GM18507 (cell line): ENCODE results near the gene HOMER3.
"Not testable (repeated sequence)": the region's sequence is repeated elsewhere in the genome, so short reads cannot be mapped to it uniquely, and the experiment has no call there.

Experiments used
- DNase-seq: peaks from one replicate; pipeline ENCODE4 v3.0.0; 2011; ENCODE audit warnings: low read depth; ENCODE audit not compliant: insufficient read length; ENCODE audit errors: extremely low spot score
- FAIRE-seq: peaks from 2 replicates; lab custom pipeline; 2011; peaks lifted over from hg19 to GRCh38; lab: Jason Lieb, UNC

HOMER3 gene

DNA sequence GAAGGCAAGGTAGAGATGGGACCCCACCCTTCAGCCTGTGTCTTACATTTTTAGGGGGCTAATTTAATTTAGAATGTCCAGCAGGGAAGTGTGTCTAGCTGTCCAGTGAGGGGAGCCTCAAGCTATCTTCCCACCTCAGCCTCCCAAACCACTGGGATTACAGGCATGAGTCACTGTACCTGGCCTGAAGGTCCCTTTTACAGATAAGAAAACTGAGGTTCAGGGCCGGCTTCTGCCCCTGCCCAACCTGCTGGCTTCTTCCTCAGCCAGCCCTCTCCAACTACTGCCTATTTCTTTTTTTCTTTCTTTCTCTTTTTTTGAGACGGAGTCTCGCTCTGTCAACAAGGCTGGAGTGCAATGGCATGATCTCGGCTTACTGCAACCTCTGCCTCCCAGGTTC, 19.4 kb upstream of the HOMER3 start:
- FAIRE-seq (no peak), DNase-seq (no peak)

DNA sequence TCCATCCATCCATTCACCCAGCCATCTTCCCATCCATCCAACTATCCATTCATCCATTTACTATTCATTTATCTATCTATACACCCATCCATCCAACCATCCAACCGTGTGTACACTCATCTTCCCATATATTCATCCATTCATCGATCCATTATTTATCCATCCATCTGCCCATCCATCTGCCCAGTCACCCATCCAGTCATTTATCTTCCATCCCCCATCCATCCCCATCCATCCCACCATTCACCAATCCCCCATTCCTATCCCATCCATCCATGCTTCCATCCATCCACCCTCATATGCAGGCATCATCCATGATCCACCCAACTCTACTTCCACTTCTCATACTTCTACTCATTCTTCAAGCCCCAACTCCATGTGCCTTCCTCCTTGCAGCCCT, 14.0 kb upstream of the HOMER3 start:
- DNase-seq (no peak), FAIRE-seq (no peak)

DNA sequence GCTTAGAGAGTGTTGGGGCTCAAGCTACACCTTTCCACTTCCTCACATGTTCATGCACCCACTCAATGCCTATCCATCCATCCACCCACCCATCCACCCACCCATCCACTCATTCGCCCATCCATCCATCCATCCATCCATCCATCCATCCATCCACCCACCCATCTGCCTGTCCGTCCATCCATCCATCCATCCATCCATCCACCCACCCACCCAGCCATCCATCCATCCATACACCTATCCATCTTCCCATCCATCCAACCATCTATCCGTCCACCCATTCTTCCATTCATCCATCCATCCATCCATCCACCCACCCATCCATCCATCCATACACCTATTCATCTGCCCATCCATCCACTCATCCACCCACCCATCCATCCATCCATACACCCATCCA, 13.1 kb upstream of the HOMER3 start:
- FAIRE-seq (no peak), DNase-seq (no peak)

DNA sequence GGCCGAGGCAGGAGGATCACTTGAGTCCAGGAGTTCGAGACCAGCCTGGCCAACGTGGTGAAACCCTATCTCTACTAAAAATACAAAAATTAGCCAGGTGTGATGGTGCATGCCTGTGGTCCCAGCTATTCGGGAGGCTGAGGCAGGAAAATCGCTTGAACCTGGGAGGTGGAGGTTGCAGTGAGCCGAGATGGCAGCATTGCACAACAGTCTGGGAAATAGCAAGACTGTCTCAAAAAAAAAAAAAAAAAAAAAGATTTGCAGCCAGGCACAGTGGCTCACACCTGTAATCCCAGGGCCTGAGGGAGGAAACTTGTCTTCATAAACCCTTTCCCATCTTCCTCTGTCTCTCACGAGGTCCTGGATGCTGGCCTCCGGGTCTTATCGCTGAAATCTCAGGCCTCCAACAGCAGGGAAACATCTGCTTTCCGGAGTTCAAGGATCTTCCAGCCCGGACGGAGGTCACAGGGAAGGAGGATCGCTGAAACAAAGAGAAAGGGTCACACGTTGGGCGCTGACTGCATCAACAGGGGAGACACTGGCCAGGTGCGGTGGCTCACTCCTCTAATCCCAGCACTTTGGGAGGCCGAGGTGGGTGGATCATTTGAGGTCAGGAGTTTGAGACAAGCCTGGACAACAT, 11.5 kb upstream of the HOMER3 start:
- FAIRE-seq, DNase-seq: not testable (repeated sequence)

DNA sequence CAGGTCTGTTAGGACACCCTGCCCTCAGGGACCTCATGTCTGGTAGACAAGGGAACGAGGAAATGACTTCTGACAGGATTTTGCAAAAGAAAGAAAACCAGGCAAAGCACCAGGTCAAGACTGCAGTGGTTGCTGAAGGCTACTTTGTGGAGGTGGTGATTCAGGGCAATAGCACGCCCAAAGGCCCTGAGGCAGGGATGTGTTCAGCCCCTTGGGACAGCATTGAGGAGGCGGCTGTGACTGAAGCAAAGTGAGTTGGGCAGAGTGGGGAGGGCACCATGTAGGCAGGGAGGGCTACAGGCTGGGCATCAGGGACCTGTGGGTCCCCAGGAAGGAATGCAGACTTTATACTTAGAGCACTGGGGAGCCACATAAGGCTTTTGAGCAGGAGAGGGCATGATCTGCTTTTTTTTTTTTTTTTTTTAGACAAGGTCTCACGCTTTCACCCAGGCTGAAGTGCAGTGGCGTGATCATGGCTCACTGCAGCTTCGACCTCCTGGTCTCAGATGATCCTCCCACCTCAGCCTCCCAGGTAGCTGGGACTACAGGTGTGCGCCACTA, 10.8 kb upstream of the HOMER3 start:
- no peak for DNase-seq
- FAIRE-seq = no peak

DNA sequence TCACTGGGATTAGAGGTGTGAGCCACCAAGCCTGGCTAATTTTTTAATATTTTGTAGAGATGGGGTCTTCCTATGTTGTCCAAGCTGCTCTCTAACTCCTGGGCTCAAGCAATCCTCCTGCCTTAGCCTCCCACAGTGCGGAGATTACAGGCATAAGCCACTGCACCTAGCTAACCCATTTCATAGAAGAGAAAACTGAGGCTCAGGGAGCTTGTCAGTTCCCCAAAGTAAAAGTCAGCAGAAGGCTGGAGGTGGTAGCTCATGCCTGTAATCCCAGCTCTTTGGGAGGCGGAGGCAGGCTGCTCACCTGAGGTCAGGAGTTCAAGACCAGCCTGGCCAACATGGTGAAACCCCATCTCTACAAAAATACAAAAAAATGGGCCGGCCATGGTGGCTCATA, 8.8 kb upstream of the HOMER3 start:
- no peak for DNase-seq
- FAIRE-seq = no peak

DNA sequence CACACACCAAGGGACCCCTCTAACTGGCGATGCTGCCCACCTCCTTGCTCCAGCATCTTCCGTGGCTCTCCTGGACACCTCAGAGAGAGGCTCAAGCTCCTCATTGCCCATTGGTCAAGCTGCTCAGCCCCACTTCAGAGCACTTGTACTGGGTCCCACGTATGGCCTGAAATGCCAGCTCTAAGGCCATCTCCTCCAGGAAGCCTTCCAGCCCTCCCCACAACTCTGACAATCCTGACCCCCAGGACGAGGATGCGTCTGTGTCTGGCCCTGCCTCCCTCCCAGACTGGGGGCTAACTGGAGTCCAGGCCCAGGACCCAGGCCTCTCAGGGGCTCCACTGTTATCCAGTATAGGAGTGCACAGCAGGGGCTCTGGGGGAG, 7.9 kb upstream of the HOMER3 start:
- no peak for FAIRE-seq
- DNase-seq = no peak

DNA sequence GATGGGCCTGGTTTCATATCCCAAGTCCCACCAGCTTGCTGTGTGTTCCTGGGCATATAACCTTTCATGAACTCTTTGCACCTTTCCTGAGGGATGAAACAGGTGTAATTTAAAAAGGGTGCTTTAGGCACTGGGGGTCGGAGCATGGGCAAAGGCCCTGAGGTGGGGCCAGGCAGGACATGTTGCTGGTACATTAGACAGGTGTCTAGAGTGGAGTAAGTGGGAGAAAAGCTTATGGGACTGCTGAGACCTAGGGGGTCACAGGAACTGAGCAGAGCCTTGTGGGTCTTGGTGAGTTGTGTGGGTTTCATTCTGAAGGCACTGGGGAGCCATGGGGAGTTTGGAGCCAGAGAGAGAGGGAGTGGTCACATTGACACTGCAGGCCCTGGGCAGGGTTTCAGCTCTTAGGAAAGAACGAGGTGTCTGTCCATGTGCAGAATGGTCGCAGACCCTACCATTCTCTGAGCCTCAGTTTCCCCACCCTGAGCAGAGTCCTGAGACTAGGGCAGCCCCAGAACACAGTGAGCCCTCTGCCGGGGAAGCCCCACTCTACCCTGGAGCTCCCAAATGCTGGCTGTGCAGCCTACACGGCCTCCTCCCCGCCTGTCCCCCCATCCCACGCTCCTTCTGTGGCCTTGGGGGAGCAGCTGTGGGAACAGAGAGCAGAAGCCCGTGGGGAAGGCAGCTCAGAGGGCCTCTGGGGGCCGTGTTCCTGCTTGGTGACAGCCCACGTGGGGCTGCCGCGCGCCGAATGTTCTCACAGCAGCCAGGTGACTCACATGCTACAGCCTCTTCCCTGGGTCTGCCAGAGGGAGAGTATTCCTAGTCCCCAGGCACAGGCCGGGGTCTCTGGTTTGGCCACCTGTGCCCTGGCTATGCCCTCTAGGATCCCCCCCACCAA, 7.3 kb upstream of the HOMER3 start:
- FAIRE-seq (no peak), DNase-seq (no peak)

DNA sequence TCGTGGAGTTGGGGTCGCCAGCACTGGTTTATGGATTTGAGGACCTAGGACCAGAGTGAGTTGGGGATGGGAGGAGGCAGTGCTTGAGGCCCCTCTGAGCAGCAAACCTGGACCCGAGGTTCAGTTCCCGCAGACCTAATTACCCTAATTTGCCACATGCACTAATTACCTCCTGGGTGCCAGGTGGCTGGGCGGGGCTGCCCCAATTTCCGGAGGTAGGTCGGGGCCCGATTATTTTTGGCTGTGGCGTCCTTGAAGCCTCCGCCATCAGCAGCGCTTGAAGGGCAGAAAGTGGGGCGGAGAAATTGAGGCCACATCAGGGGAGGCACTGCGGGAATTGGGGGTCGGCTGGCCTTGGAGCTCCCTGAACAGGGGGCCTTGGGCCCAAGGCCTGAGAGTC, 5.9 kb upstream of the HOMER3 start:
- no peak for FAIRE-seq
- no peak for DNase-seq

DNA sequence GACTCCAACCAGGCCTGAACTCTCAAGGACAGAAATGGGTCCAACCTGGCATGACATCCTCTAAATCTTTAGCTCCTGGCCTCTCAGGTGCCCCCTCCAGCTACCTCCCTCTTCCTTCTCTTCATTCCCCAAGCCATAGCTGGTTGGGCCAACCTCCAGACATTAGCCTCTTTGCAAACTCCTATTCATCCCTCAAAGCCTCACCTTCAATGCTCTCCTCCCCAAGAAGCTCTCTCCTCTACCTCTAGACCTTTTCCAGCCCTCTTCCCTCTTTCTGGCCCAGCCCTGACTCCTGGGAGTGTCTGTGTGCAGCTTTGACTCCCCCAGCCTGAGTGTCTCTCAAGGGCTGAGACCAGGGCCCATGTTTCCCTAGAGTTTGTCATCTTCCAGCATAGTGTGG, 5.3 kb upstream of the HOMER3 start:
- DNase-seq (no peak), FAIRE-seq (no peak)

DNA sequence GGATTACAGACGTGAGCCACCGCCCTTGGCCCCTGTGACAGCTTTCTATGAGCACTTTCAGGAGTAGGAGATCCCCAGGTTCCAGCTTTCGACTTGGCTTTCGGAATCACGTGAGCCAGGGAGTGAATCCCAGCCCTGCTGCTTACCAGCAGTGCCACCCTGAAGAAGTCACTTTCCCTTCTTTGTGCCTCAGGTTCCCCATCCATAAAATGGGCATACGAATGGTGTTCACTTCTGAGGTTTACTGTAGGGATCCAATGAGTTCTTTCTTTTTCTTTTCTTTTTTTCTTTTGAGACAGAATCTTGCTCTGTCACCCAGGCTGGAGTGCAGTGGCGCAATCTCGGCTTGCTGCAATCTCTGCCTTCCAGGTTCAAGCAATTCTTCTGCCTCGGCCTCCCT, 4.3 kb upstream of the HOMER3 start:
- DNase-seq (no peak), FAIRE-seq (no peak)

DNA sequence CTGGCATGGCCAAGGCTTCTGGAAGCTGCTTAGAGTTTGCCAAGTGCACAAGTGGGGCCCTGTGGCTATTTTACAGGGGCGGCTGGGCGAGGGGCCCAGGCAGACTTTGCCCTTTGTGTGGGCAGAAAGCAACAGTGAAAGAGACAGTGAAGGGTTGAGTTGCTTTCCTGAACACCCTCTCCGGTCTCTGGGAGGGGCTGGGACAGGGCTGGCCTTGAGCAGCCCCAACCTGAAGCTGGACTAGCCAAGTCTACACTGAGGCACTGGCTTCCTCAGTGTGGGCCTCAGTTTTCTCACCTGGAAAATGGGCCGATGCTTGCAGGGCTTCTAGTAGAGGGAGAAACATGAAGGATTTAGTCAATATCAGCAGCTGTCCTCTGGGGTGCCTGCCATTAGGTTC, 2.4 kb upstream of the HOMER3 start:
- FAIRE-seq (no peak), DNase-seq (no peak)

DNA sequence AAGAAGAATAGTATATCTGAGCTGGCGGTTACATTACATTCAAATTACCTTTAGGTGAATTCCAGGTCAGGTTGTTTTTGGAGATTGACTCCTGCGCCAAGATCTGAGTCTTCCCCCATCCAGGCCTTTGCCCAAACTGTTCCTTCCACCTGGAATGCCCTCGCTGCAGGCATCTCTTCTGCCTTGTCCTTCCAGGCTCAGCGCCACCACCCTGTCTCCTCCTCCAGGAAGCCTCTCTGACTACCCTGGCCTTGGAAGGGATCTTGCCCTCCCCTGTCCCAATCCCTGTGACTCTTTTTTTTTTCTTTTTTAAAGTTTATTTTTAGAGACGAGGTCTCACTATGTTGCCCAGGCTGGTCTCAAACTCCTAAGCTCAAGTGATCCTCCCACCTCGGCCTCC, 1.7 kb upstream of the HOMER3 start:
- FAIRE-seq (no peak), DNase-seq (no peak)

DNA sequence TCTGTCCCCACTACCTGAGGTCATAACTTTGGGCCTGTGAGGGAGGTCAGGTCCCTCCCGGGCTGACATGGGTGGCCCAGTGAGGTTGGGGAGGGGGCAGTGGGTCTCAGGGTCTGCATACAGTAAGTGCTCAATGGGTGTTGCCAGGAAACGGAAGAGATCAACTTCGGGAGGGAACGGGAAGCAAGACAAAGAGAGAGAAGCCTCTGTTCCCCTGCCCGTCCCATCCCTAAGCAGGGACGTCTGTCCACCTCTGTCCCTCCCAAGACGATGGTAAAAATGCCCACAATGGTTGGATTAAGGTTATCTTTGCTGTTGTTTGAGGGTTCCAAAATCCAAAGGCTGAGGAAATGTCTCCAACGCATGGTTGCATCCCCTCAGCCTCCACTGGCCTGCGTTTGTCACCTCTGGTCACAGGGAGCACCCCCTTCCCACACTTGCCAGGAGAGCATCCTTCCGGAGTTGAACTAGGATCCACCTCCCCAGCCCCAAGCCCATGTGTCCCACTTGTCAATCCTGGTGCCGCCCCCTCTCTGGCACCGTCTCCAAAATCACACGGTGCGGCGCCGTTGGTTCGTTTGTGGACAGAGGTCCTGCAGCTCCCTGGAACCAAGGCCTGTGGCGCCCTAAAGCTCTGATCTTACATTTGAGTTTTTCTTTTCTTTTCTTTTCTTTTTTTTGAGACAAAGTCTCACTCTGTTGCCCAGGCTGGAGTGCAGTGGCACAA, 774 bp upstream of the HOMER3 start:
- DNase-seq = no peak
- no peak for FAIRE-seq

DNA sequence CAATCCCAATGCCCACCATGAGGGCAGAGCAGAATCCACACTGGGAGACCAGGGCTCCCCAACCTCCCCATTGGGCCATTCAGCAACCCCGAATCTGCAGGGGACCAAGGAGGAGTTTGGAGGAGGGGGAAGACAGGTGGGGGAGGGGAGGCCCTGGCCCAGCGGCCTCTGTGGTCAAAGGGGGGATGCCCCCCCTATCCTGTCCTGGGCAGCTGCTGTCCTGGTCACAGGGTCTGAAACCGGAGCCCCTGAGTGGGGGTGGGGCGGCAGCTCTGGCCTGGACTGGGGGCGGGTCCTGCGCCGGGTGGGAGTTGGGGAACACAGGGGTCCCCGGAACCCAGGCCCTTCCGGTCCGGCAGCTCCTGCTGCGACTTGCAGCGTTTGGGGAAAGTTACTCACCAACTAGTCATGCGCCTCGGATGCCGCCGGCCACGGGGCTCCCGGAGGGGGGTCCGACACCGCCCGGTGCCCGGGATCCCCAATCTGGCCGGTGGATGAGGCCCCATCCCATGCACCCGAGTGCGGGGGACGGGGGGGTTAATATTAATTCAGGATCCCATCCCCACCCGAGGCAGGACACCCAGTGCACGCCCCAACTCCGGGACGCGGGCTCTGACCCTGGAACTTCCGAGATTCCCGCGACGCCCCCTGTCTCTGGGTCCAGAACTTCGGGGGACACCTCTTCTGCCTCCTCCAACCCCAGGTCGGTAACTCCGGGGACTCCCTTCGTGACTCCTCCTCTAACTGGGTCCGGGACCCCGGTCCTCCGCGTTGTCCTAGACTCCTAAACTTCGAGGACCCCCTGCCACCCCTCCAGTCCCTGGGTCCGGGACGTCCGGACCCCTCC, 872 bp downstream of the HOMER3 start:
- no peak for DNase-seq

DNA sequence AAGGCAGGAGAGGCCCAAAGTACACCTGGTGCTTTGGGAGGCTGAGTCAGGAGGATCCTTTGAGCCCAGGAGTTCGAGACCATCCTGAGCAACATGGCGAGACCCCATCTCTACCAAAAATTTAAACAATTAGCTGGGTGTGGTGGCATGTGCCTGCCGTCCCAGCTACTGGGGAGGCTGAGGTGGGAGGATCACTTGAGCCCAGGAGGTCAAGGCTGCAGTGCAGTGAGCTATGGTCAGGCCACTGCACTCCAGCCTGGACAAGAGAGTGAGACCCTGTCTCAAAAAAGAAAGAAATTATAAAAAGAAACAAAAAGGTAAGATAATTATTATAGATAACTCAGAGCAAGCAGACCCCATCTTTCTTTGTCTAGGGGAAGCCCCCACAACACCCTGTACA, 1.9 kb downstream of the HOMER3 start:
- FAIRE-seq = no peak

More for the DNA sequence above, 872 bp downstream of the HOMER3 start:
- no peak for FAIRE-seq

DNA sequence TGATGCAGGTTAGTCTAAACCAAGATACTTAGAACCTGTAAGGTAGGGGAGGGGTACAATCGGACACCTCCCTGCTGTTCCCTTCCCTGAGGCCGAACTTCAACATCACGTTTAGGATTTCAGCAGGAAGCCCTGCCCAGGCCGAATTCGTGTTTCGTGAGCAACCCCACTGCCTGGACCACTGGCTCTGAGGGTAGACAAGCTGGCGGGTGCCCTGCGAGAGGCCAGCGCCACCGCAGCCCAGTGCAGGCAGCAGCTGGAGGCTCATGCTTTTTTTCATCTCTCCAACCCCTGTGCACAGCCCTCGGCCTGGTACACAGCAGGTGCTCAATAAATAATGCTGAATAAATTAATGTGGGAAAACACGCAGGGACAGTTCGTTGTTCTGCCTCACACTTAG, 7.7 kb downstream of the HOMER3 start:
- no peak for FAIRE-seq

More for the DNA sequence above, 1.9 kb downstream of the HOMER3 start:
- no peak for DNase-seq

DNA sequence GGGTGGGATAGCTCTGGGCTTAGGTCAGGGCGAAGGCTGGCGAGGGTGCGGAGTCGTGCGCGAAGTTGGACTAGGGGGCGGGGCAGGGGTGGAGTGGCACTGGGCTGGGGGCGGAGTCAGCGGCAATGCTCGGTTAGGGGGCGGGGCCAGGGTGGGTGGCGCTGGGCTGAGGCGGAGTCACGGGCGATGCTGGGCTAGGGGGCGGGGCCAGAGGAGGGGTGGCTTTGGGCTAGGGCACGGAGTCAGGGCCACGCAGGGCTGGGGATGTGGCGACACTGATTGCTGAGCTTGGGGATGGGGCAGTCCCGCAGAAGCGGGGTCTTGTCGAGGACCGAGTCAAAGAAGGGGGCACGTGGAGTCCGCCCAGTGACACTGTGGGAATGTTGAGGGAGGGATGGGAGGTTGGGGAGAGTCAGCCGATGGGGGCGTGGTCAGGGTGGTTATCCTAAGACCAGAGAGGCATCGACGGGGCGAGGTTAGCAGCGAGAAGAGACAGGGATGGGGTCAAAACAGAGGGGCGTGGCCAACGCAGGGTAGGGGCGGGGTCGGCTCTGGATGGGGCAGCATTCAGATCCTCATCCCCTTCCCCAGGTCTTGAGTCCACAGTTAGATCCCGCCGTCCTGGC, 8.7 kb downstream of the HOMER3 start:
- FAIRE-seq (peak; percentile 64), DNase-seq (peak; percentile 74)

More for the DNA sequence above, 7.7 kb downstream of the HOMER3 start:
- DNase-seq = no peak
